Trophoblast cell (in vitro differentiated cells and primary cell): ENCODE data around the gene CNP.
A peak's percentile ranks its signal among the peaks of the same experiment; 100 is the strongest.

Experiments
- DNase-seq, 2 donors: peaks; one replicate each; pipeline ENCODE4 v3.0.0-alpha.2; 2016
- H2AFZ ChIP-seq: 2 replicates; pipeline ENCODE4 v1.6.1; 2013; ENCODE audit warnings: low read length, moderate library complexity, mild to moderate bottlenecking; ENCODE audit not compliant: insufficient read depth, poor library complexity
- H2AK5ac ChIP-seq: 2 replicates; pipeline ENCODE4 v1.6.1; 2013; ENCODE audit warnings: mild to moderate bottlenecking, low read length
- H2BK120ac ChIP-seq: 2 replicates; pipeline ENCODE4 v1.6.1; 2013; ENCODE audit warnings: low read length, mild to moderate bottlenecking, moderate library complexity; ENCODE audit not compliant: insufficient read depth, poor library complexity
- H2BK12ac ChIP-seq: 2 replicates; pipeline ENCODE4 v1.6.1; 2013; ENCODE audit warnings: mild to moderate bottlenecking, low read length, moderate library complexity
- H2BK5ac ChIP-seq: 2 replicates; pipeline ENCODE4 v1.6.1; 2013; ENCODE audit warnings: low read length, low read depth, moderate library complexity, mild to moderate bottlenecking; ENCODE audit not compliant: poor library complexity
- H3K14ac ChIP-seq: 2 replicates; pipeline ENCODE4 v1.6.1; 2013; ENCODE audit warnings: mild to moderate bottlenecking, low read length
- H3K18ac ChIP-seq: 2 replicates; pipeline ENCODE4 v1.6.1; 2013; ENCODE audit warnings: mild to moderate bottlenecking, low read length
- H3K23ac ChIP-seq: 2 replicates; pipeline ENCODE4 v1.6.1; 2013; ENCODE audit warnings: low read length
- H3K27ac ChIP-seq: 2 replicates; pipeline ENCODE4 v1.5.1; 2013; ENCODE audit warnings: low read depth, mild to moderate bottlenecking, inconsistent platforms, low read length, moderate library complexity
- H3K27me3 ChIP-seq: 2 replicates; pipeline ENCODE4 v1.6.1; 2013; ENCODE audit warnings: inconsistent platforms, mild to moderate bottlenecking, low read length, moderate library complexity; ENCODE audit not compliant: insufficient read depth
- H3K36me3 ChIP-seq, 2 experiments: 1 replicate in 1 of 2; 2 replicates in 1 of 2; pipeline ENCODE4 v1.6.1; 2013; ENCODE audit warnings: low read length in 2 of 2, mild to moderate bottlenecking in 2 of 2, moderate library complexity in 1 of 2; ENCODE audit not compliant: insufficient read depth in 2 of 2, control insufficient read depth in 1 of 2
- H3K4ac ChIP-seq: 2 replicates; pipeline ENCODE4 v1.6.1; 2013; ENCODE audit warnings: low read depth, mild to moderate bottlenecking, low read length, moderate library complexity
- H3K4me1 ChIP-seq, 2 experiments: 1 replicate in 1 of 2; 2 replicates in 1 of 2; pipeline ENCODE4 v1.6.1; 2013; ENCODE audit warnings: low read length in 2 of 2, mild to moderate bottlenecking in 2 of 2, moderate library complexity in 1 of 2; ENCODE audit not compliant: insufficient read depth in 2 of 2, control insufficient read depth in 1 of 2
- H3K4me2 ChIP-seq: 2 replicates; pipeline ENCODE4 v1.6.1; 2013; ENCODE audit warnings: inconsistent platforms, mild to moderate bottlenecking, low read length, moderate library complexity
- H3K4me3 ChIP-seq: 2 replicates; pipeline ENCODE4 v1.5.1; 2013; ENCODE audit warnings: mild to moderate bottlenecking, low read depth, low read length, inconsistent platforms
- H3K79me1 ChIP-seq: one replicate; pipeline ENCODE4 v1.6.1; 2013; ENCODE audit warnings: low read length
- H3K79me2 ChIP-seq: 2 replicates; pipeline ENCODE4 v1.6.1; 2013; ENCODE audit warnings: low read length, mild to moderate bottlenecking; ENCODE audit not compliant: control insufficient read depth, insufficient read depth, poor library complexity
- H3K9ac ChIP-seq: 2 replicates; pipeline ENCODE4 v1.6.1; 2013; ENCODE audit warnings: mild to moderate bottlenecking, low read length
- H3K9me3 ChIP-seq: 2 replicates; pipeline ENCODE4 v1.6.1; 2013; ENCODE audit warnings: low read depth, mild to moderate bottlenecking, control low read depth, inconsistent platforms, low read length; ENCODE audit not compliant: insufficient read depth
- H4K12ac ChIP-seq: 2 replicates; pipeline ENCODE4 v1.6.1; 2013; ENCODE audit warnings: low read depth, mild to moderate bottlenecking, low read length, moderate library complexity
- H4K8ac ChIP-seq: 2 replicates; pipeline ENCODE4 v1.6.1; 2013; ENCODE audit warnings: low read depth, mild to moderate bottlenecking, low read length, moderate library complexity
- H4K91ac ChIP-seq: one replicate; pipeline ENCODE4 v1.6.1; 2013; ENCODE audit warnings: low read depth, mild to moderate bottlenecking, low read length, moderate library complexity
- WGBS: extraction: QIAGEN DNeasy Blood & Tissue Kit; methylation state at CpG from one replicate; pipeline ENCODE4 v1.1.7; 2013; ENCODE audit warnings: missing lambda C conversion rate; ENCODE audit not compliant: insufficient read length, insufficient coverage; ENCODE audit errors: extremely low coverage; 5-methylcytosine and 5-hydroxymethylcytosine counted together

CNP gene

DNA sequence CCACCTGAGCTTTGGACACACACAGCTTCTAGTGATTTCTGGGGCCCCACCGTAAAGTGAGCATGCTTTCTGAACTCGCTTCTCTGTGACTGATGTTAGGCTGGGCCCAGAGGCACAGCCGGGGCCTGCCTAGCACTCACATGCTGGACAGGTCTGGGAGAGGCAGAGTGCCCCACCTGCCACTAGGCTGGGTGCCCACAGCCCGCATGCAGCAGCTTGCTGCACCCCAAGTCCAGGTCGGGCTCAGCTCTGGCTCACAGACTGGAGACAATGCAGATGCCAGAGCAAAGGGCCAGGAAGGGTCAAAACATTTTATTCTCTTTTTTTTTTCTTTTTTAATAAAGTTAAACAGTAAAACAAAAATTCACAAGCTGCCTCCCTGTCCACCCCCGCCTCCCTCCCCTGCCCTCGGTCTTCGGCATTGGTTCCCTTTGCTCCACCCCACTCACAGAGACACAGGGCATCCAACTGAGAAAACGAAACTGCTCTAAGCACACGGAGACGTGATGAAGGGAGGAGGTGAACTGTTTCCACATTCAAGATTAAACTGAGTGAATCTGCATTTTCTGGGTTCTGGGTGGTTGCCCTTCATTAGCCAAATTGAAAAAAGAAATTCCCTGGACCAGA lies 9.7 kb downstream of the CNP start:
- peaks cover 0 to 4% of the 10 kb centered on the region in 2 experiments for H3K4me1 ChIP-seq
- H4K91ac ChIP-seq = no peak overlapping the region
- no CpG with 5 or more reads among the region's 11 CpGs for WGBS
- no peak overlapping the region for H3K4me2 ChIP-seq
- H3K4ac ChIP-seq = no peak overlapping the region
- no peak overlapping the region for H3K18ac ChIP-seq
- H3K27me3 ChIP-seq = no peaks in the 10 kb centered on the region
- no peak overlapping the region for H2AFZ ChIP-seq
- no peak overlapping the region for H2AK5ac ChIP-seq
- H3K27ac ChIP-seq = no peak overlapping the region
- H3K9me3 ChIP-seq = no peaks in the 10 kb centered on the region
- H3K79me2 ChIP-seq = no peaks in the 10 kb centered on the region
- H2BK120ac ChIP-seq = no peak overlapping the region
- no peak overlapping the region for H3K9ac ChIP-seq
- no peak overlapping the region for H3K23ac ChIP-seq
- H3K14ac ChIP-seq = no peak overlapping the region
- H3K4me3 ChIP-seq = no peak overlapping the region
- H4K12ac ChIP-seq = no peak overlapping the region
- no peak overlapping the region for H2BK5ac ChIP-seq
- H3K79me1 ChIP-seq = no peaks in the 10 kb centered on the region
- H3K36me3 ChIP-seq = peaks cover 71 to 80% of the 10 kb centered on the region in 2 experiments
- no peak overlapping the region for H4K8ac ChIP-seq
- DNase-seq = no peak
- no peak overlapping the region for H2BK12ac ChIP-seq

GRCh38 chr17:41977991-41978390 lies 11.4 kb downstream of the CNP start:
- Histone ChIP-seq H3K14ac (no peak overlapping the region), H3K18ac (no peak overlapping the region), H3K4me2 (no peak overlapping the region), H2AK5ac (no peak overlapping the region), H3K79me2 (no peaks in the 10 kb centered on the region), H3K9me3 (no peaks in the 10 kb centered on the region), H2BK12ac (no peak overlapping the region), H3K4me3 (no peak overlapping the region), H4K12ac (no peak overlapping the region), H3K27ac (no peak overlapping the region), H4K8ac (no peak overlapping the region), H3K4me1 (peaks cover 0 to 4% of the 10 kb centered on the region in 2 experiments), H3K9ac (no peak overlapping the region), H3K36me3 (peaks cover 72 to 81% of the 10 kb centered on the region in 2 experiments), H2BK5ac (no peak overlapping the region), H3K23ac (no peak overlapping the region), H2AFZ (no peak overlapping the region), H4K91ac (no peak overlapping the region), H3K27me3 (no peaks in the 10 kb centered on the region), H3K4ac (no peak overlapping the region), H2BK120ac (no peak overlapping the region), H3K79me1 (no peaks in the 10 kb centered on the region)
- no CpG with 5 or more reads among the region's 4 CpGs for WGBS
- DNase-seq = peak in 1 of 2 donors; percentile 26

- Histone ChIP-seq H2BK120ac (no peak overlapping the region), H2BK12ac (no peak overlapping the region), H3K14ac (no peak overlapping the region), H3K27me3 (no peaks in the 10 kb centered on the region), H2AFZ (no peak overlapping the region), H3K18ac (no peak overlapping the region), H3K79me2 (no peaks in the 10 kb centered on the region), H2BK5ac (no peak overlapping the region), H3K23ac (no peak overlapping the region), H3K27ac (no peak overlapping the region), H4K12ac (no peak overlapping the region), H3K9ac (no peak overlapping the region), H3K4ac (no peak overlapping the region), H2AK5ac (no peak overlapping the region), H3K4me3 (no peak overlapping the region), H4K8ac (no peak overlapping the region), H3K9me3 (no peaks in the 10 kb centered on the region), H3K36me3 (peaks cover 50 to 65% of the 10 kb centered on the region in 2 experiments), H3K4me1 (peaks cover 0 to 4% of the 10 kb centered on the region in 2 experiments), H4K91ac (no peak overlapping the region), H3K79me1 (no peaks in the 10 kb centered on the region), H3K4me2 (no peak overlapping the region)
- no peak for DNase-seq
- no CpG with 5 or more reads among the region's 14 CpGs for WGBS
Measured at GRCh38 chr17:41982026-41982760, 15.6 kb downstream of the CNP start.

DNA sequence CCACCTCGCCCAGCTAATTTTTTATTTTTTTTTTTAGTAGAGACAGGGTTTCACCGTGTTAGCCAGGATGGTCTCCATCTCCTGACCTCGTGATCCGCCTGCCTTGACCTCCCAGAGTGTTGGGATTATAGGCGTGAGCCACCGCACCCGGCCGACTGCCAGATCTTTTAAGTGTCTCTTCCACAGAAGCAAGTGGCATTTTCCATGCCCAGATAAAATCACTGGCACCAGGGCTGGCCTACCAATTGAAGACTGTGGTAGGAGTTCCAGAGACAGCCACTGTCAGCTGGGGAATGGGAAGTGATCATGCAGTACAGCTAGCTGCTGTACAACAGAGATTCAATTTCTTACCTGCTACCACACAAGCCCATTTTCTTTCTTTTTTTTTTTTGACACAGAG lies 17.9 kb downstream of the CNP start:
- no peak overlapping the region for H2BK5ac ChIP-seq
- no peak overlapping the region for H2BK120ac ChIP-seq
- no peaks in the 10 kb centered on the region for H3K79me1 ChIP-seq
- H2AFZ ChIP-seq = no peak overlapping the region
- H2AK5ac ChIP-seq = no peak overlapping the region
- no peak overlapping the region for H2BK12ac ChIP-seq
- WGBS = no CpG with 5 or more reads among the region's 8 CpGs
- H3K4me2 ChIP-seq = no peak overlapping the region
- no peak overlapping the region for H3K4me3 ChIP-seq
- H3K9ac ChIP-seq = no peak overlapping the region
- no peak overlapping the region for H4K91ac ChIP-seq
- H3K79me2 ChIP-seq = no peaks in the 10 kb centered on the region
- peaks cover 46 to 70% of the 10 kb centered on the region in 2 experiments for H3K36me3 ChIP-seq
- no peak for DNase-seq
- no peaks in the 10 kb centered on the region for H3K4me1 ChIP-seq
- H3K14ac ChIP-seq = no peak overlapping the region
- no peak overlapping the region for H3K23ac ChIP-seq
- H3K27me3 ChIP-seq = no peaks in the 10 kb centered on the region
- no peaks in the 10 kb centered on the region for H3K9me3 ChIP-seq
- no peak overlapping the region for H3K4ac ChIP-seq
- no peak overlapping the region for H3K18ac ChIP-seq
- H3K27ac ChIP-seq = no peak overlapping the region
- no peak overlapping the region for H4K12ac ChIP-seq
- no peak overlapping the region for H4K8ac ChIP-seq
